Measurements from ENCODE around the gene CHN2. TPM values are rescaled to one million over a fixed set of nuclear protein-coding genes. Genes with fewer than 3 reads are reported as not detected.
A peak's percentile ranks its signal among the peaks of the same experiment; 100 is the strongest.

CHN2 gene
- total RNA-seq, 1 donor from 2014 or later = 8.0 TPM

- H3K4me3 Mint-ChIP-seq = peak overlapping the region; percentile 68
- H3K9me3 Mint-ChIP-seq = no peaks in the 10 kb centered on the region
- TF ChIP-seq CTCF (IDR thresholded peaks at IDR 0.05; ENCODE audit: unreplicated experiment) = no peak
- DNase-seq (ENCODE audit: low spot score in 2 of 2, unreplicated experiment in 2 of 2) = peak; percentile 28 to 47
- H3K27ac Mint-ChIP-seq = no peak overlapping the region
- H3K27me3 Mint-ChIP-seq (ENCODE audit: low read depth) = peaks cover 53% of the 10 kb centered on the region
- H3K36me3 Mint-ChIP-seq = no peaks in the 10 kb centered on the region
- H3K4me1 Mint-ChIP-seq = peaks cover 29% of the 10 kb centered on the region
These were observed 375 bp upstream of the CHN2 start for GRCh38 chr7:29194206-29194593.

GRCh38 chr7:29196191-29196590 is 1.6 kb downstream of the CHN2 start:
- TF ChIP-seq CTCF (IDR thresholded peaks at IDR 0.05; ENCODE audit: unreplicated experiment) = no peak
- DNase-seq (ENCODE audit: low spot score in 2 of 2, unreplicated experiment in 2 of 2) = no peak
- Mint-ChIP-seq H3K27me3 (ENCODE audit: low read depth) (peaks cover 50% of the 10 kb centered on the region), H3K27ac (no peak overlapping the region), H3K4me1 (peaks cover 15% of the 10 kb centered on the region), H3K9me3 (no peaks in the 10 kb centered on the region), H3K36me3 (no peaks in the 10 kb centered on the region), H3K4me3 (no peak overlapping the region)

- Mint-ChIP-seq H3K4me1 (peaks cover 13% of the 10 kb centered on the region), H3K27me3 (ENCODE audit: low read depth) (peaks cover 47% of the 10 kb centered on the region), H3K27ac (no peak overlapping the region), H3K4me3 (no peak overlapping the region), H3K9me3 (no peaks in the 10 kb centered on the region), H3K36me3 (no peaks in the 10 kb centered on the region)
- TF ChIP-seq CTCF (IDR thresholded peaks at IDR 0.05; ENCODE audit: unreplicated experiment) = no peak
- DNase-seq (ENCODE audit: low spot score in 2 of 2, unreplicated experiment in 2 of 2) = no peak
These were observed 2.5 kb downstream of the CHN2 start for GRCh38 chr7:29196971-29197595.

- H3K27me3 Mint-ChIP-seq (ENCODE audit: low read depth) = peaks cover 40% of the 10 kb centered on the region
- no peak for DNase-seq (ENCODE audit: low spot score in 2 of 2, unreplicated experiment in 2 of 2)
- no peak overlapping the region for H3K27ac Mint-ChIP-seq
- peaks cover 9% of the 10 kb centered on the region for H3K4me1 Mint-ChIP-seq
- H3K9me3 Mint-ChIP-seq = no peaks in the 10 kb centered on the region
- no peak overlapping the region for H3K4me3 Mint-ChIP-seq
- H3K36me3 Mint-ChIP-seq = no peaks in the 10 kb centered on the region
- no peak for TF ChIP-seq CTCF (IDR thresholded peaks at IDR 0.05; ENCODE audit: unreplicated experiment)
These were observed 3.3 kb downstream of the CHN2 start for GRCh38 chr7:29197916-29198315.

- Mint-ChIP-seq H3K27me3 (ENCODE audit: low read depth) (peaks cover 28% of the 10 kb centered on the region), H3K27ac (no peak overlapping the region), H3K4me3 (no peak overlapping the region), H3K9me3 (no peaks in the 10 kb centered on the region), H3K4me1 (peaks cover 8% of the 10 kb centered on the region), H3K36me3 (no peaks in the 10 kb centered on the region)
- no peak for DNase-seq (ENCODE audit: low spot score in 2 of 2, unreplicated experiment in 2 of 2)
- no peak for TF ChIP-seq CTCF (IDR thresholded peaks at IDR 0.05; ENCODE audit: unreplicated experiment)
These were observed 5.2 kb downstream of the CHN2 start for GRCh38 chr7:29199776-29200175.

- peaks cover 11% of the 10 kb centered on the region for H3K4me1 Mint-ChIP-seq
- no peak for TF ChIP-seq CTCF (IDR thresholded peaks at IDR 0.05; ENCODE audit: unreplicated experiment)
These were observed 8.1 kb downstream of the CHN2 start for GRCh38 chr7:29202651-29203069.

More at GRCh38 chr7:29202651-29203069, 8.1 kb downstream of the CHN2 start:
- Mint-ChIP-seq H3K9me3 (no peaks in the 10 kb centered on the region), H3K36me3 (no peaks in the 10 kb centered on the region), H3K4me3 (no peak overlapping the region), H3K27me3 (ENCODE audit: low read depth) (peaks cover 4% of the 10 kb centered on the region), H3K27ac (no peak overlapping the region)
- no peak for DNase-seq (ENCODE audit: low spot score in 2 of 2, unreplicated experiment in 2 of 2)
